ENCODE data around the gene PDE4D. TPM values are rescaled to one million over a fixed set of nuclear protein-coding genes. Genes with fewer than 3 reads are reported as not detected.
A peak's percentile ranks its signal among the peaks of the same experiment; 100 is the strongest.

PDE4D gene
- total RNA-seq, 1 donor = 19.9 TPM

DNA sequence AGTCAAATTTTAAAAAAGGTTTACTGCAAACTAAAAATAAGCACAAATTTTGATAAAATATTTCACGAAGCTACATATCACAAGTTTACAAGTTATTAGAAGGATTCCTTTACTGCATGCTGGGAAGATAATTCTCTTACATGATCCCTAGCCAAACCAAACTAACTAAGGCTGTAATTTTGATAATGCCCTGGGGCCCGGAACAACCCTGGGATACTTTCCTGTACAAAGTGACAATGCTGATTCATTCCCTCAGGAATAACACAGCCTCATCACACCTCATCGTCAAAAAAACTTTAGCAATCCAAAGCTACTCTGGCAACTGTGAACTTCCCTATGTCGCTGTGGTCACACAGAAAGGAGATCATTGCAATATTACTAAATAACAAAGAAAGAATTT lies 907.8 kb downstream of the PDE4D start:
- TF ChIP-seq, protein P1, sequence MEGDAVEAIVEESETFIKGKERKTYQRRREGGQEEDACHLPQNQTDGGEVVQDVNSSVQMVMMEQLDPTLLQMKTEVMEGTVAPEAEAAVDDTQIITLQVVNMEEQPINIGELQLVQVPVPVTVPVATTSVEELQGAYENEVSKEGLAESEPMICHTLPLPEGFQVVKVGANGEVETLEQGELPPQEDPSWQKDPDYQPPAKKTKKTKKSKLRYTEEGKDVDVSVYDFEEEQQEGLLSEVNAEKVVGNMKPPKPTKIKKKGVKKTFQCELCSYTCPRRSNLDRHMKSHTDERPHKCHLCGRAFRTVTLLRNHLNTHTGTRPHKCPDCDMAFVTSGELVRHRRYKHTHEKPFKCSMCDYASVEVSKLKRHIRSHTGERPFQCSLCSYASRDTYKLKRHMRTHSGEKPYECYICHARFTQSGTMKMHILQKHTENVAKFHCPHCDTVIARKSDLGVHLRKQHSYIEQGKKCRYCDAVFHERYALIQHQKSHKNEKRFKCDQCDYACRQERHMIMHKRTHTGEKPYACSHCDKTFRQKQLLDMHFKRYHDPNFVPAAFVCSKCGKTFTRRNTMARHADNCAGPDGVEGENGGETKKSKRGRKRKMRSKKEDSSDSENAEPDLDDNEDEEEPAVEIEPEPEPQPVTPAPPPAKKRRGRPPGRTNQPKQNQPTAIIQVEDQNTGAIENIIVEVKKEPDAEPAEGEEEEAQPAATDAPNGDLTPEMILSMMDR (IDR thresholded peaks at IDR 0.05; ENCODE audit: extremely low read depth, low read depth, low read length) = no peak
- no peak for DNase-seq (ENCODE audit: insufficient read length, low spot score, missing footprints)
- Histone ChIP-seq H2AFZ (ENCODE audit: low read length) (no peak overlapping the region), H3K4me3 (ENCODE audit: insufficient read depth, low read length) (no peak overlapping the region), H3K79me2 (ENCODE audit: insufficient read depth, low read length) (no peaks in the 10 kb centered on the region), H3K27me3 (ENCODE audit: insufficient read depth, low read length) (no peaks in the 10 kb centered on the region), H3K27ac (ENCODE audit: low read depth, low read length) (no peak overlapping the region), H3K4me1 (ENCODE audit: insufficient read depth, low read length) (no peaks in the 10 kb centered on the region), H3K36me3 (ENCODE audit: insufficient read depth, low read length) (peaks cover 4% of the 10 kb centered on the region), H4K20me1 (ENCODE audit: insufficient read depth, low read length) (no peaks in the 10 kb centered on the region), H3K4me2 (ENCODE audit: insufficient read depth, low read length) (no peak overlapping the region), H3K9me3 (ENCODE audit: low read depth, low read length) (no peaks in the 10 kb centered on the region)

DNA sequence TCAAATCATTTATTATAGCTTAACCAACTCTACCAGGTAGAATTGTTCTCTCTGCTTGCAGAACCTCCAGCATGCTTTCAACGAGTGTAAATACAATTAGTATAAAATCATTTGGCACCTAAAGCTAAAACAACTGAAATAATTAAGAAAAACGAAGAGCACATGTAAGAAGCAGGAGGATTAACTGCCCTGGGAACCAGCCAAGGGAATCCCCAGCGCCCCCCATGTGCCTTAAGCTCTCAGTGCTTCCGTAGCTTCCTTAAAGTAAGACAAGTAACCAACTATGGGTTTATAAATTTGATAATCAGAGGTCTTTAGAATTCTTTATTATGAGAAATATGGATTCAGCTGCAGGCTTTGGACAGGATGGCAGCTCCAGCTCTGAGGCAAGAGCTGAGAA lies 908.2 kb downstream of the PDE4D start:
- H3K79me2 ChIP-seq (ENCODE audit: insufficient read depth, low read length) = no peaks in the 10 kb centered on the region
- DNase-seq (ENCODE audit: insufficient read length, low spot score, missing footprints) = peak; percentile 8
- no peak overlapping the region for H2AFZ ChIP-seq (ENCODE audit: low read length)
- no peaks in the 10 kb centered on the region for H3K27me3 ChIP-seq (ENCODE audit: insufficient read depth, low read length)
- H3K4me2 ChIP-seq (ENCODE audit: insufficient read depth, low read length) = no peak overlapping the region
- TF ChIP-seq, protein P1 (IDR thresholded peaks at IDR 0.05; ENCODE audit: extremely low read depth, low read depth, low read length) = no peak
- peaks cover 4% of the 10 kb centered on the region for H3K36me3 ChIP-seq (ENCODE audit: insufficient read depth, low read length)
- H3K27ac ChIP-seq (ENCODE audit: low read depth, low read length) = no peak overlapping the region
- no peaks in the 10 kb centered on the region for H3K4me1 ChIP-seq (ENCODE audit: insufficient read depth, low read length)
- H3K4me3 ChIP-seq (ENCODE audit: insufficient read depth, low read length) = no peak overlapping the region
- H3K9me3 ChIP-seq (ENCODE audit: low read depth, low read length) = no peaks in the 10 kb centered on the region
- no peaks in the 10 kb centered on the region for H4K20me1 ChIP-seq (ENCODE audit: insufficient read depth, low read length)

- H3K4me2 ChIP-seq (ENCODE audit: insufficient read depth, low read length) = no peak overlapping the region
- no peaks in the 10 kb centered on the region for H3K9me3 ChIP-seq (ENCODE audit: low read depth, low read length)
- H3K36me3 ChIP-seq (ENCODE audit: insufficient read depth, low read length) = no peaks in the 10 kb centered on the region
- no peak overlapping the region for H2AFZ ChIP-seq (ENCODE audit: low read length)
- H3K4me3 ChIP-seq (ENCODE audit: insufficient read depth, low read length) = no peak overlapping the region
- no peak for DNase-seq (ENCODE audit: insufficient read length, low spot score, missing footprints)
- H3K4me1 ChIP-seq (ENCODE audit: insufficient read depth, low read length) = no peaks in the 10 kb centered on the region
- no peaks in the 10 kb centered on the region for H3K27me3 ChIP-seq (ENCODE audit: insufficient read depth, low read length)
- H3K79me2 ChIP-seq (ENCODE audit: insufficient read depth, low read length) = no peaks in the 10 kb centered on the region
- H4K20me1 ChIP-seq (ENCODE audit: insufficient read depth, low read length) = no peaks in the 10 kb centered on the region
- no peak overlapping the region for H3K27ac ChIP-seq (ENCODE audit: low read depth, low read length)
- TF ChIP-seq, protein P1 (IDR thresholded peaks at IDR 0.05; ENCODE audit: extremely low read depth, low read depth, low read length) = no peak
These were observed 909.7 kb downstream of the PDE4D start for GRCh38 chr5:58983526-58984452.

DNA sequence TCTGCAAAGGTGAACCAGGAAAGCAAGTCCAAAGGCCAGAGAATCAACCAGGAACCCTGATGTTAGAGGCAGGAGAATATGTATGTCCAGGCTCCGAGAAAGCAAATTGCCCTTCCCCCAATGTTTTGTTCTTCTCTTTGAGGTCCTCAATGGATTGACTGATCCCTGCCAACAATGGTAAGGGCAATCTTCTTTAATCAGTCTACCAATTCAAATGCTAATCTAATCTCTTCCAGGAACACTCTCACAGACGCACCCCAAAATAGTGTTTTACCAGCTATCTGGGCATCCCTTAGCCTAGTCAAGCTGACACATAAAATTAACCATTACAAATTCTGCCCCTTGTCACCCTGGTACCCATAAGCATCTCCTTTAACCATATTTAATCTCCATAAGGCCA lies 912.6 kb downstream of the PDE4D start:
- Histone ChIP-seq H3K79me2 (ENCODE audit: insufficient read depth, low read length) (no peaks in the 10 kb centered on the region), H3K9me3 (ENCODE audit: low read depth, low read length) (no peaks in the 10 kb centered on the region), H3K4me3 (ENCODE audit: insufficient read depth, low read length) (no peak overlapping the region), H4K20me1 (ENCODE audit: insufficient read depth, low read length) (no peaks in the 10 kb centered on the region), H3K27ac (ENCODE audit: low read depth, low read length) (no peak overlapping the region), H3K4me1 (ENCODE audit: insufficient read depth, low read length) (no peaks in the 10 kb centered on the region), H3K36me3 (ENCODE audit: insufficient read depth, low read length) (peaks cover 6% of the 10 kb centered on the region), H3K4me2 (ENCODE audit: insufficient read depth, low read length) (no peak overlapping the region), H3K27me3 (ENCODE audit: insufficient read depth, low read length) (no peaks in the 10 kb centered on the region), H2AFZ (ENCODE audit: low read length) (no peak overlapping the region)
- TF ChIP-seq, protein P1 (IDR thresholded peaks at IDR 0.05; ENCODE audit: extremely low read depth, low read depth, low read length) = no peak
- DNase-seq (ENCODE audit: insufficient read length, low spot score, missing footprints) = no peak

Measured in osteoblast (primary cell).